Thoracic aorta (tissue), 2 donors: Measurements from ENCODE around the gene NEK2. TPM values are rescaled to one million over a fixed set of nuclear protein-coding genes. Genes with fewer than 3 reads are reported as not detected.

Experiments
- ATAC-seq: fragments of 150-250 bp; one replicate; pipeline ENCODE4 v1.8.0; 2017; ENCODE audit warnings: low read depth; ENCODE audit not compliant: insufficient number of reproducible peaks, low FRiP score
- DNase-seq: peaks from one replicate; pipeline ENCODE4 v3.0.0-alpha.2; 2020; ENCODE audit warnings: low spot score
- H3K27ac ChIP-seq, 2 donors: fragments of 200-600 bp; sonication (generic); 1 replicate in 1 of 2; 2 replicates in 1 of 2; pipeline ENCODE4 v1.5.1; 2016; ENCODE audit warnings: mild to moderate bottlenecking in 2 of 2, moderate library complexity in 2 of 2
- H3K27me3 ChIP-seq: fragments of 200-600 bp; sonication (generic); replicated peaks from 2 replicates; pipeline ENCODE4 v1.6.0; 2016; ENCODE audit warnings: mild to moderate bottlenecking; ENCODE audit not compliant: insufficient read depth
- H3K36me3 ChIP-seq: fragments of 200-600 bp; sonication (generic); one replicate; pipeline ENCODE4 v1.5.1; 2016
- H3K4me1 ChIP-seq, 2 donors: fragments of 200-600 bp; sonication (generic); 1 replicate in 1 of 2; 2 replicates in 1 of 2; pipeline versions ENCODE4 v1.5.1 to v1.6.0; 2016; ENCODE audit warnings: low read depth in 2 of 2, mild to moderate bottlenecking in 1 of 2; ENCODE audit not compliant: control insufficient read depth in 1 of 2
- H3K4me3 ChIP-seq: fragments of 200-600 bp; sonication (generic); 2 replicates; pipeline ENCODE4 v1.5.1; 2016; ENCODE audit warnings: mild to moderate bottlenecking
- H3K9me3 ChIP-seq: fragments of 200-600 bp; sonication (generic); 2 replicates; pipeline ENCODE4 v1.5.1; 2016
- total RNA-seq, 2 donors: library from RNA; depleted of rRNA; stranded (reverse); fragments of >200 nt; gene quantifications; one replicate each; pipeline versions ENCODE4 v1.1.0 to v1.2.3, GENCODE V29; 2016
- TF ChIP-seq, protein P1 (sequence below): fragments of 200-600 bp; sonication (generic); IDR thresholded peaks from one replicate; pipeline ENCODE4 v1.5.1; 2019; ENCODE audit warnings: antibody characterized with exemption

The NEK2 gene
- total RNA-seq, 2 donors from 2014 or later, result 0.35 TPM; not detected in 1

DNA sequence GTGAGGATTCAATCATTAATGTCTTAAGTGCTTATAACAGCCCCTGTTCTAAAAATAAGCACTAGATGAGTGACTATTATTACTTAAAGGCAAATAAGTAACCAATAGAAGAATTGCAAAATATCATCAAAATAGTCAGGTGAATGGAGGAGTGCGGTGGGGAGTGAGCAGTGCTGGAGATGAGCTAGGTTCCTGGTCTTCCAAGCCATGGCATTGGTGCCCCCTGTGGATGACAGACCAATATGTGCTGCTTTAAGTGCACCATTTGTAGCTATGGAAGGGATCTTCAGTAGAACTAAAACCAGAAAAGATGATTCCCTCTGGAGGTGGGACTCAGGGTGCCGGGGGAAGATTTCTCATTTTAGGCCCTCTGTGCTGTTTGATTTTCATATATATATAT, 50.4 kb downstream of the NEK2 start:
- no peaks in the 10 kb centered on the region for H3K27me3 ChIP-seq
- H3K4me1 ChIP-seq, result peaks cover 0 to 4% of the 10 kb centered on the region in 2 donors
- no peaks in the 10 kb centered on the region for H3K9me3 ChIP-seq
- H3K27ac ChIP-seq, result no peak overlapping the region
- DNase-seq (no peak), ATAC-seq (no peak)
- TF ChIP-seq, protein P1, sequence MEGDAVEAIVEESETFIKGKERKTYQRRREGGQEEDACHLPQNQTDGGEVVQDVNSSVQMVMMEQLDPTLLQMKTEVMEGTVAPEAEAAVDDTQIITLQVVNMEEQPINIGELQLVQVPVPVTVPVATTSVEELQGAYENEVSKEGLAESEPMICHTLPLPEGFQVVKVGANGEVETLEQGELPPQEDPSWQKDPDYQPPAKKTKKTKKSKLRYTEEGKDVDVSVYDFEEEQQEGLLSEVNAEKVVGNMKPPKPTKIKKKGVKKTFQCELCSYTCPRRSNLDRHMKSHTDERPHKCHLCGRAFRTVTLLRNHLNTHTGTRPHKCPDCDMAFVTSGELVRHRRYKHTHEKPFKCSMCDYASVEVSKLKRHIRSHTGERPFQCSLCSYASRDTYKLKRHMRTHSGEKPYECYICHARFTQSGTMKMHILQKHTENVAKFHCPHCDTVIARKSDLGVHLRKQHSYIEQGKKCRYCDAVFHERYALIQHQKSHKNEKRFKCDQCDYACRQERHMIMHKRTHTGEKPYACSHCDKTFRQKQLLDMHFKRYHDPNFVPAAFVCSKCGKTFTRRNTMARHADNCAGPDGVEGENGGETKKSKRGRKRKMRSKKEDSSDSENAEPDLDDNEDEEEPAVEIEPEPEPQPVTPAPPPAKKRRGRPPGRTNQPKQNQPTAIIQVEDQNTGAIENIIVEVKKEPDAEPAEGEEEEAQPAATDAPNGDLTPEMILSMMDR, result no peak
- no peaks in the 10 kb centered on the region for H3K36me3 ChIP-seq
- no peak overlapping the region for H3K4me3 ChIP-seq

DNA sequence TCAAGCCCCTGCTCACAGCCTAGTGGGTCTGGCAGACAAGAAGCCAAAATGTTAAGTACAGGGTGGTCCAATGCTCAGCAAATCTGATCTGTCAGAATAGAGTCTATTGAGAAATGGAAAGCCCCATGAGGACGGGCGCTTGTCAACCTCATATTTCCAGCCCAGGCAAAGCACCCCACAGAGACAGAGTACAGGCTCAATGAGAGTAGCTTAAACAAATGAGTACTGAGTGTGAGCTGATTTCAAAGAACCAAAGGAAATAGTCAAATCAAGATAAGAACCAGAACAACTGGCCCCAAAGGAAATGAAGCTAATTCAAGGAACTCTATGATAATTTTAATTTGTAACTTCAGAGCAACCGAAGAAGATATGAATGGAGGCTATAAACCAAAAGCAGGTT, 51.9 kb downstream of the NEK2 start:
- DNase-seq, result no peak
- TF ChIP-seq, protein P1, result no peak
- Histone ChIP-seq H3K36me3 (no peaks in the 10 kb centered on the region), H3K27ac (no peak overlapping the region), H3K4me1 (peaks cover 0 to 4% of the 10 kb centered on the region in 2 donors), H3K27me3 (no peaks in the 10 kb centered on the region), H3K4me3 (no peak overlapping the region), H3K9me3 (no peaks in the 10 kb centered on the region)
- ATAC-seq, result no peak

DNA sequence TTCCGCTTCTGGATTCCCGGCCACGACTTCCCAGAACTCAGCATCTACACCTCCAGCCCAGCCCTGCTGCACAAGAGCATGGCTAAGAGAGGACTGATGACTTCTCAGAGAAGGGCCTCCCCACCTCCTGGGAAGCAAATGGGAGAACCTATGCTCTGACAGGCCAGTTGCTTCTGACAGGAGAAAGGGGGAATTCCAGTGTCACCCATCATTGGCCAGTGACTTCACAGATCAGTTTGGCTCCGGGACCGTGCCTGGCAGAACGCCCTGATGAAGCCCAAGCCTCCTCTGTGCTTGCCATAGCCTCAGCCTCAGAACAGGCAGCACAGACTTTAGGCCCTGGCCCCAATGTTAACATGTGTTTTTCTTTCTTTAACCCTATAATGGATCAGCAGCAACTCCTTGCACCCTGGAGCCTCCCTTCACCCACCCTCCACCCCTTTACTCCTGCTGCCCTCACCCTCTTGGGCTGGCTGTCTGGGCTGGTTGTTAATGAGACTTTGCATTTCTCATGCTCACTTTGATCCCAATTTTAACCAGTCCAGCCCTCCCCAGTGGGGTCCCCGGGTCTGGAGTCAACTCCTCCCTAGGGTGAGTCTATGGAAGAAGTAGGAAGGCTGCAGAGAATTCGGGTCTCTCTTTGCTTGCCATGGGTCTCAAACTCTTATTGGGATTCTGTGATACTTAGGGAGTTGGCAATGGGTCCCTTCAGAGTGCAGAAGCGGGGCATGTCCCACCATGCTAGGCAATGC, 53.8 kb downstream of the NEK2 start:
- DNase-seq (no peak), ATAC-seq (no peak)
- Histone ChIP-seq H3K4me1 (peaks cover 4 to 12% of the 10 kb centered on the region in 2 donors), H3K4me3 (no peak overlapping the region), H3K9me3 (no peaks in the 10 kb centered on the region), H3K27ac (no peak overlapping the region), H3K36me3 (no peaks in the 10 kb centered on the region), H3K27me3 (no peaks in the 10 kb centered on the region)
- TF ChIP-seq, protein P1, result no peak

DNA sequence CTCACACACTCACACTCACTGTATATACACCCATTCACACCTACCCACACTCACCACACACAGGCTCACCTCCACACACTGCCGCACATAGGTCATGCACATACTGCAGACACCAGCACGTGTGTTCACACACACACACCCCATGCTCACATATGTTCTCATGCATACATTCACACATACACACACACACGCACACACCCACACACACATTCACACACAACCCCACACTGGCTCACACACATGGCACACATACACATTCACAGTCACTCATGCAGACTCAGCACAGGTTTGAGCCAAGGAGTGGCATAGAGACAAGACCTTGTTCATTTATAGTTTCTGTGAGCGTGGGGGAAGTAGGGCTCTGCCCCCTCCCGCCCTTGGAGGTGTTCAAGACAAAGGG, 55.3 kb downstream of the NEK2 start:
- Histone ChIP-seq H3K36me3 (no peaks in the 10 kb centered on the region), H3K27ac (no peak overlapping the region), H3K4me3 (no peak overlapping the region), H3K27me3 (no peaks in the 10 kb centered on the region), H3K4me1 (peaks cover 7 to 20% of the 10 kb centered on the region in 2 donors), H3K9me3 (no peaks in the 10 kb centered on the region)
- TF ChIP-seq, protein P1, result no peak
- no peak for DNase-seq
- no peak for ATAC-seq

DNA sequence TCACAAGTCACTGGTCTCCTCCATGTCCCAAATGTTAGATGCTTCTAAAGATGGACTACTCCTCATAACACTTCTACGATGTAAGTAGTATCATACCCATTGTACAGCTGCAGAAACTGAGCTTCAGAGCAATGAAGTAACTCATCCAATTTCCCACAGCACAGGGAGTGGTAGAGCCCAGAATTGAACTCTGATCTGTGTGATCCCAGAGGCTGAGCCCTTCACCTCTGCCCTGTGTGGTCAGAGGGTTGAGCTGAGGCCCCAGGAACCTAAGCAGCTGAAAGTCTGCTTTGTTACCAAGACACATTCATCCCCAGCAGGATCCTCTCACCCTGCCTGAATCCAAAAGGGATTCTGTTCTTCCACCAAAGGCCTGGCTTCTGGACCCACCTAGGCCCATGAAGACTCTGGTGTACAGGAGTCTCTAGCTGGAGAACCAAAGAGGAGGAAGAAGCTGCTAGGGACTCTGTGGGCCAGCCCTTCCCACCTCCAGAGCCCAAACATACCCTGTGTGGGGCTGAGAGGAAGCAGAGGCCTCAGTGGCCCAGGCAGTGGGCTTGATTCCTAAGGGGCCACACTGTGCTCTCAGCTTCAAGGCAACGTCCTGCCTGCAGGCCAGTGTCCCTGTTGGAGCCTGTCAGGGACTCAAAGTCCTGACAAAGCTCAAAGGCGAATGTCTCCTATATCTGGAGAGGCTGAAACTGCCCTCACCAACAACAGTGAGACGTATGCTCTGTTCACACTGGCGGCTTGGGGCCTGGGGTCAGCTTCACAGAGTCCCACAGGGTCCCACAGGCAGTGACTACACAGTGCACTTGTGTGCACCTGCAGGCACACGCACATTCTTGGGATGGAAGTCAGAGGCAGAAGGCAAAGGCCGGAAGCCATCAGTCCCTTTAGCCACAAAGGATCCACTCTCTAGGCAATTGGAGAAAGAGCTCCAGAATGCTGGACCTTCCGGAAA, 56.1 kb downstream of the NEK2 start:
- Histone ChIP-seq H3K27ac (no peak overlapping the region), H3K36me3 (no peaks in the 10 kb centered on the region), H3K27me3 (no peaks in the 10 kb centered on the region), H3K4me3 (no peak overlapping the region), H3K9me3 (no peaks in the 10 kb centered on the region), H3K4me1 (peaks cover 7 to 26% of the 10 kb centered on the region in 2 donors)
- no peak for DNase-seq
- TF ChIP-seq, protein P1, result no peak
- no peak for ATAC-seq
